WI38 (cell line): ENCODE measurements around the gene CSRNP3.

Experiments
- H3K4me3 ChIP-seq: 2 replicates; pipeline ENCODE4 v1.5.1; 2011; ENCODE audit warnings: low read depth, mild to moderate bottlenecking, control low read depth, low read length
- CTCF ChIP-seq: IDR thresholded peaks from 2 replicates; pipeline ENCODE4 v1.5.1; 2012; ENCODE audit warnings: low read depth, mild to moderate bottlenecking, control low read depth, low read length

CSRNP3 gene

DNA sequence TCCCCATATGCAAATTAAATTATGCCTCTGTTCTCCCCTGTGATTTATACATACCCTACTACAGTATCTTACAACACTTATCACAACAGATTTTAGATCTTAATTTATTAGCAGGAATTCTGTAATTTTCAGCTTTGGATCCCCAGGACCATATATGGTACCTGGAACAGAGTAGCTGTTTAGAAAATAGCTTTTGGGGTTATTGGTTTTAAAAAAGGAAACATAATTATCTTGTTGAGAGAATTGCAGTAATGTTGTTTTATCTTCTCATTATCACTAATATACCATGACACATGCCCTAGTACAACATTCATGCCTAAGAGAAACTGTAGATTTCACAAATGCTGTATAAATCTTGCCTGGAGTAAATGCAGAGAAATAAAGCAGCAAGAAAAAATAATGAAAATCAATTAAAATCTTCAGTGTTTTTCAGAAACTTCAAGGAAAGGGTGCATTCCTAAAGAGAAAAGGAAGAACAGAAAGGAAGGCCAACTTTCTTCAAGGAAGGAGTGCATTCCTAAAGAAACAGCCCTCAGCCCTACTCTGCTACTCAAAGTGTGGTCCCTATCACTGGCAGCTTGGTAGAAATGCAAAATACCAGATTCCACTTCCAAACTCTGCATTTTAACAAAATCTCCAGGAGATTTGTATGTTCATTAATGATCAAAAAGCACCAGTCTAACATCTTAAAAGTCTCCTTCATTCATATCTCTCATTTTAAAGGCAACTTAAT is 37.1 kb upstream of the CSRNP3 start:
- TF ChIP-seq CTCF, result no peak
- H3K4me3 ChIP-seq, result no peak overlapping the region

DNA sequence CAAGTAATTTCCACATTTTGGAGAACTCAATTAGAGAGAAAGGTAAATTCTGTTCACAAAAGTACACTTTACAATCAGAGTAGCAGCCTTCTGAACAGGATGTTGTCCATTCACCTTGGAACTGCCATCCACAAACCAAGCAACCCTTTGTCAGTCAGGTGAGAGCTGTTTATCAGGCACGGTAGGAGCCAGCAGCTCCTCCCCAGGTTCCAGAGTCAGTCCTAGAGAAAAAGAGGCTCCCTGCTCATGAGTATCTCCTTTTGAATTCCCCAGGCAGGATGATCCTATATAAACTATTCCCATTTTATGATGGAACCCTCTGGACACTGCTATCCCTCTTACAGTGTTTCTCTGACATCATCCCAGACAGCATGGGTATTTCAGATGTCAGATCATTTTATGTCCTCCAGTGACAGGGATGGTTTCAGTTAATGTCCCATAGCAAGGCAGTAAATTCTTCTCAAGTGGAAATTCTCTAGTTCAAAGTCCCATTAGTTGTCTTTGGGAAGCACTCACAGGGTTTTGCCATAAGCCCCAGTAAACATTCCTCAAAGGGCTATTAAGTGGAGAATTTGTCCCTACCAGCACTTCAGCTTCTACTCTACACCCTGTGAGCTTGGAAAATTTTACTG is 34.5 kb upstream of the CSRNP3 start:
- H3K4me3 ChIP-seq, result no peak overlapping the region
- TF ChIP-seq CTCF, result no peak

DNA sequence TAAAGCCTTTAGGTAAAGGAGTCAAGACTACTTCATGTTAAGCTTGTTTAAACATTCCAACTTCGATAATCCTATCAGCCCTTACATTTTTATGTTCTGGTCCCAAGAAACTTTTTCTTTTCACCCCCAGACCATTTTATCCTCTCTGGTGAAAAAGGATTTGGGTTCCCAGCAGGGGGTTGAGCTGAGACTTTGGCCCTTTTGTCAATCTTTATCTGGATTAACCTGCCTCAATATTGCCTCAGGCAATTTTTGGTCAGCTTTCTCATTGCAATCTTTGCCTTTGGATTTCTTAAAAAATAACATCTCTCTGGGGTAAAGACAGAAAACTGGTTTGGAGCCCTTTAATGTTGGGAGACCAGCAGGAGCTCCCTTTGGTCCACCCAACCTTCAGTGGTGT is 33.9 kb upstream of the CSRNP3 start:
- no peak overlapping the region for H3K4me3 ChIP-seq
- no peak for TF ChIP-seq CTCF

DNA sequence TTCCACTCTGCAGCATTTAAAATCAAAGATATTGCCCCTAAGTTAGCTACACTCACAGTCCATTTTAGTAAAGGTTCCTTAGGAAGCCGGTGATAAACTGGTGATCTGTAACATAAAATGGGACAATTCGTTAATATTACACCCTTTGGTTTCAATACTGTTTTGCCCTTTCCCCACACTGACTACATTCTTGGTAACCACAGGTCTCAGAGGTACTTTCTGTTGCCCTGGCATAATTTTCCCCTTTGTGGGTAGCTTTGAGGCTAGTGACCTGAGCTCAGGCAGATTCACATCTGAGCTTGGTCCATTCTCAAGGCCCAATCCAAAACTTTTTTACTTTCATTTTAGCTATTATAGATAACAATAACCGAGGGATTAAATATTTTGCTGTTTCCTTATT is 32.9 kb upstream of the CSRNP3 start:
- no peak for TF ChIP-seq CTCF
- no peak overlapping the region for H3K4me3 ChIP-seq

DNA sequence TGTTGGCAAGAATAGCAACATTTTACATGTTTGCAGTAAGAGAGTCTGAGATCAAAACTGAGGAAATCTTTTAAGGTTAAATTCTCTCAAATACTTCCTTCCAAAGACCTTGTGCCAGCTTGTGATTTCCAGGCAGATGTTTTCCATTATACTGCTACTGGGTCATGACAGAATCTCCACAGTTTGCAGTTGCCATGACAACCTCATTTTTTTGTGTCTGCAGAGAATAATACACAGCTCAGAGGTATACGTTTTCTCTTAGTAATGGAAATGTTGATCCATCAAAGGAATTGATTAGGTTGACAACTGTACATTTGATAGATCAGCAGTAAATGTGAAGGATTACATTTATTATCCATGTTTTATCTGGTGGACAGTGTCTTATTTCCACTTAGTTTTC is 29.1 kb upstream of the CSRNP3 start:
- no peak overlapping the region for H3K4me3 ChIP-seq
- no peak for TF ChIP-seq CTCF

GRCh38 chr2:165443511-165443910 is 26.0 kb upstream of the CSRNP3 start:
- TF ChIP-seq CTCF, result no peak

DNA sequence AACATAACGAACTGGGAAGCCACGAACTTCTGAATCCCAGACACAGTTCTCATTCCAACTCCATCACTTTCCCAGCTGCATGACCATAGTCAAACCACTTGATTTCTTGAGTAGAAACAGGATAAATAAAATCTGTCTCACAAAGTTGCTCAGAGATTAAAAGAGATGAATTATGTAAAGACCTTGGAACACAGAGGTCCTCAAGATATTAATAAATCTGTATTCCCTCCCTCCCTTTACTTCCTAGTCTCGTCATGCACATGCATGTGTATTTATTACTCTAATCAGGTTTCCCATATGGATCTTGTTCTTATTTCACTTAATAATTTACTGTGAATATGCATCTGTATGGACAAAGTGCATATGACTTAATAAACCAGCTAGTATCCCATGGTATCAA is 21.1 kb upstream of the CSRNP3 start:
- no peak for TF ChIP-seq CTCF
- no peak overlapping the region for H3K4me3 ChIP-seq

More at GRCh38 chr2:165443511-165443910, 26.0 kb upstream of the CSRNP3 start:
- no peak overlapping the region for H3K4me3 ChIP-seq
